ENCODE results near the gene C3orf20.
A peak's percentile ranks its signal among the peaks of the same experiment; 100 is the strongest.

The C3orf20 gene

DNA sequence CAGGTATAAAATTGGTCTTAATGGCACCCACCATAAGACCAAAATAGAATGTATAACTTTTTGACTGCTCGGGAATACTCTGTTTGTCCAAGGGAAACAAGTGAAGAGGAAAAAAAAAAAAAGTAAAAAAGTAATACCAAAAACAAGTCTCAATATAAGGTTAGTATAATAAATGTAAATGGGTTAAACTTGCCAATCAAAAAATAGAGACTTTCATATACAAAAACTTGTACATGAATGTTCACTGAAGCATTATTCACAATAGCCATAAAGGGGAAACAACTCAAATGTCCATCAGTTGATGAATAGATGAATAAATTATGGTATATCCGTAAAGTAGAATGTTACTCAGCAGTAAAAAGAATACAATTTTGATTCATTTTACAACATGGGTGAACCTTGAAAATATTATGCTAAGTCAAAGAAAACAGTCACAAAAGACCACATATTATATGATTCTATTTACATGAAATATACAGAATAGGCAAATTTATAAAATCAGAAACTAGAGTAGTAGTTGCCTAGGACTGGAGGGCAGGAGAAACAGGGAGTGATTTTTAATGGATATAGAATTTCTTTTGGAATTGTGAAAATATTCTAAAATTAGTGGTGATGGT, 104.2 kb downstream of the C3orf20 start:
- DNase-seq, result no peak

DNA sequence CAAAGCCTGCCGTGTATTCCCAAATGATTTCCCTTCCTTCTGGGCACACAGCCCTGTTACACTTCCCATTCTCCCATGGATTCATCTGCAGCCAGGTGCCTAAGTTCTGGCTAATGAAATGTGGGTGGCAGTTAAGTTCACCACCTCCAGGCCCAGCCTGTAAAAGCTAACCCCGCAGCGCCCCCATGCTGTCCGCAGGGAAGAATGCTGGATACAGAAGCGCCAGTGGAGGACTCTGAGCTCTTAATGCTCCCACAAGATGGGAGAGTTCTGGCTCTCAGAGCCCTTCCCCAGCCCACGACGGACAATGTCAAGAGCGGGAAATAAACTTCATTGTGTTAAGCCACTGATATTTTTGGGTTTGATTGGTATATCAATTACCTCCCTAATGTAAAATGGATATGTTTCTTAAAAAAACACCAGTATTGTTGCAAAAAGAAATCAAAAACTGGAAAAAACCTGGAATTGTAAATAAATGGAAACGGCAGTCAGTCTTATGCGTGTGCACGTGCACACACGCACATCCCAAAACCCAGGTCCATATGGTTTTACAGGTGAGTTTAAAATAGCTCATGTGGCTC, 106.1 kb downstream of the C3orf20 start:
- DNase-seq, result no peak

DNA sequence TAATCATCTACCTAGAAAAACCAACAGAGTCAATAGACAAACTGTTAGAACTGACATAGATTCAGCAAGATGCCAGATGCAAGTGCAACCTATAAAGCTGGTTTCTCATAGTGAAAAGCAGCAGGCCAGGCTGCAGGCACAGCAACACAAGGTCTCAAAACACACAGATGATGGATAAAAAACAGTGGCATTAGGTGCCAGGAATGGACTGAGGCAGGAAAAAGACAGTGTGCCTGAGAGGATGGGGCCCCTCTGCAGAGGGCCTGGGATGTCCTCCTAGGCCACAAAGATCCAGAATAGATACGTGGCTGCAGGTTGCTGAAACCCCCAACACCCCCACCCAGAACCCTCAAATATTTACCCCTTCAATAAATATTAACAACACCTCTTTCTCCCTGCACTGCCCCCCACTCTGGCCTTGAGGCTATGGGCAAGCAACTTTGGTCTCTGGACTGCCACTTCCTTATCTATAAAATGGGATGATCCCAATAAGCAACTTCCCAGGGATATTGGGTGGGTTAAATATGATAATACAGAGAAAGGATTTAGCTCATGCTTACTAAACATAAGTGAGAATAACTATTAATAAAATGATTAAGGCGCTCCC, 108.6 kb downstream of the C3orf20 start:
- DNase-seq, result no peak

DNA sequence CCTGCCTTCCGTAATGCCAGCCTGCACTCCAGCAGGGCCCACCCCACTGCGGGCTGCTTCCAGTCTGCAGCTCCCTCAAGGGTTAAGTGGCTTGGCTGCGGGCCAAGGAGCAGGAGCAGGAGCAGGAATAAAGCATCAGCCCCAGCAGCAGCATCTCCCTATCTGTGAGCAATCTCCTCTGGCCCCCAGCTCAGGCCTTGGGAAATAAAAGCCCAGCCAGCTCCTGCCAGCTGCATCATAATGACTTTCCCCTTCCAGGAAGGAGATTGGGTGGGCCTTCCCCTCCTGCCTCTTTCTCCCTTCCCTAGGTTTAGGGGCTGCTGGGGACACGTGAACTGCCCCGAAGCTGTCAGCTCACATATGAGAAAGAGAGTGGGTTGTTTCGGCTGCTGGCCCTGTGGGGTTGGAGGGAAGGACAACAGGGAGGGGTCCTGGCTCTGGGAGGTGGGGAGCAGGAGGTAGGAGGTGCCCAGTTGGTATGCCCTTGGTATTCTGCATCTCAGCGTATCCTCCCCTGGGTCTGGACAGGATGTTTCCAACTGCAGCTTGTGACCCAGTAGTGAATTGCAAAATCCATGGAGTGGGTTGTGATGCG, 109.2 kb downstream of the C3orf20 start:
- DNase-seq, result no peak

DNA sequence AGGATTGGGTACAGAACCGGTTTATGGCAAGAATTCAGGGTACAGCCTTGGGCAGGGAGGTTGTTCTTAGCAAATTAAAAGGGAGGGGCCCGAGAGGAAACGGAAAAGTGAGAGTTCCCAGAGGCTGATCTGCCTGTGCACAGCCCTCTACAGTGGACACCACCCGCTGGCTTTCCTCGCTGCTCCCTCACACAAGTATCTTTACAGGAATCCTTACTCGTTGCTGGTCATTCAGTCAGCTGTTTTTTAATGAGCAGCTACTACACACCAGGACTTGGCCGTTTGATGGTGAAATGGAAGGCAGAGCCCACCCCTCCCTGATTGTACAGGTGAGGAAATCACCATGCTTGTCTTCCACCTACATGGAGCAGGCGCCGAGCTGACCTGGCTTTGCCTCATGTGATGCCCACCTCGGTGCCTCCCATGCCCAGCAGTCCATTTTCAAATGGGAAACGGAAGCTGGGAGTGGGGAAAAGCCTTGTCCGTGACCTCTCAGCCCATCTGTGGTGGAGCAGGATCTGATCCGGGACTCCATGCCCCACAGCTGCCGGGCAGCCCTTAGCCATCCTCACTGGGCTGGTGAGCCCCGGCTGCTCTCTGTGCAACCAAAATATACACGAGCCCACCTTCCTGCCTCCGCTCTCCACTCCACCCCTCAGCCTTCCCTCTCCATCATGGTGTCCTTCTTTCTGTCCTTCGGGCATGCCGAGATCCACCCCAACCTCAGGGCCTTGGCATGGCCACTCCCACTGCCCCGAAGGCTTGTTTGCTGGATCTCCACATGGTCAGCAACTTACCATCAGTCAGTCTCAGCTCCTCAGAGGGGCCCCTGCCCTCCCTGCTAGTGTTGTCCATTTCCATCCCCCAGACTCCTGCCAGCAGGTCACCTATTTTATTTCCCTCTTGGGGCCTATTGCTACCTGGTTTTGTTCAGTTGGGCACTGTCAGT, 110.5 kb downstream of the C3orf20 start:
- no peak for DNase-seq

DNA sequence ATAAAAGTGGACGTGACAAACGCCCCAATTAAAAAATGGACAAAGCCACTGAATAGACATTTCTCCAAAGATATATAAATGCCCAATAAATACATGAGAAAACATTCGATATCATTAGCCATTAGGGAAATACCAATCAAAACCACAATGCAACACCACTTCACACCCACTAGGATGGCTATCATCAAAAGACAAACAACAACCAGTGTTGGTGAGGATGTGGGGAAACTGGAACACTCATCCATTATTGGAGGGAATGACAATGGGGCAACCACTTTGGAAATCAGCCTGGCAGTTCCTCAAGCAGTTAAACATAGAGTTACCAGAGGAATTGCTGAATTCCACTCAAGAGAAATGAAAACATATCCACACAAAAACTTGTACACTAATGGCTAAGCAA, 111.4 kb downstream of the C3orf20 start:
- DNase-seq, result no peak

DNA sequence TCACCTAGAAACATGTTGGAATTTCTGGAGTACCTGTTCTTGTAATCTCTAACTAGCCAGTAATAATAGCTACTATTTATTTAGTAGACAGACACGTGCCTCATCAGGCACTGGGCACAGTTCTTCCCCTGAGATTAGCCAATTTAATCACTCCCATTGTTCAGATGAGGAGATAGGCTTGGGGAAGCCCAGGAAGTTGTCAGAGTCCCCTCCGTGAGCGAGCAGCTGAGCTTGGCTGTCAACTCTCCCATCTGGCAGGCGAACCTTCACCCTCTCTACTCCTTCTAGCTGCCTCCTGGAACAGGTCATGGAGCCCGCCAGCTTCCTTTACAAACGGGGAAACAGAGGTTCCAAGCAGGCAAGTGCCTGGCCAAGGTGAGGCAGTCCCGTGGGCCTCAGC, 112.7 kb downstream of the C3orf20 start:
- DNase-seq, result no peak

DNA sequence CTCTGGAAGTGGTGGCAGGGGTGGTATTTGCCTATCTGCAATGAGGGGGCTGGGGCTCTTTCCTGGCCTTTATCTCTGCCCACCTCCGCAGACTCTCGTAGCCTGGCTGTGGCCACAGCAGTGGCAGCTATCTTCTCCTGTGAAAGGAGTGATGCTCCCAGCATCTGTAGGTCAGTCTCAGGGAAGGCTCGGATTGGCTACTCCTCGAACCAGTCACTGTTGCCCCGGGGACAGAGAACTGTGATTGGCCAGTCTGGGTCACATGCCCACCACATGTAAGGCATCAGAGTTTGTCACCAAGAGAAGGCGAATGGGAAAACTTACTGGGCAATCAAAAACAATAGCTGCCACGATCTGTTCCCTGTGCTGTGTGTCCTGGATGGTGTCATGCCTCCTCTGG, 113.7 kb downstream of the C3orf20 start:
- DNase-seq, result no peak

DNA sequence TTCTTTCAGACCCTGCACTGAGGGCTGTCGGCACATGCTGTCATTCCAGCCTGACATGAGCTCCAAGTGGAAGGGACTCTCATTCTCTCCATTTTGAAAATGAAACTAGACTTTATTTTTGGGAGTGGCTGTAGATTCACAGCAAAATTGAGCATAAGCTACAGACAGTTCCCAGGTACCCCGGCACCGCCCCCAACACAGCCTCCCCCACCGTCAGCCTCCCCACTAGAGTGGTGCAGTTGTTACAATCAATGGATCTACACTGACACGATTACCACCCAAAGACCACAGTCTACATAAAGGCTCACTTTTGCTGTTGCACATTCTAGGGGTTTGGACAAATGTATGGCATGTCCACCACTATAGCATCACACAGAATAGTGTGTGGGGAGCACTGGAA, 114.3 kb downstream of the C3orf20 start:
- no peak for DNase-seq

DNA sequence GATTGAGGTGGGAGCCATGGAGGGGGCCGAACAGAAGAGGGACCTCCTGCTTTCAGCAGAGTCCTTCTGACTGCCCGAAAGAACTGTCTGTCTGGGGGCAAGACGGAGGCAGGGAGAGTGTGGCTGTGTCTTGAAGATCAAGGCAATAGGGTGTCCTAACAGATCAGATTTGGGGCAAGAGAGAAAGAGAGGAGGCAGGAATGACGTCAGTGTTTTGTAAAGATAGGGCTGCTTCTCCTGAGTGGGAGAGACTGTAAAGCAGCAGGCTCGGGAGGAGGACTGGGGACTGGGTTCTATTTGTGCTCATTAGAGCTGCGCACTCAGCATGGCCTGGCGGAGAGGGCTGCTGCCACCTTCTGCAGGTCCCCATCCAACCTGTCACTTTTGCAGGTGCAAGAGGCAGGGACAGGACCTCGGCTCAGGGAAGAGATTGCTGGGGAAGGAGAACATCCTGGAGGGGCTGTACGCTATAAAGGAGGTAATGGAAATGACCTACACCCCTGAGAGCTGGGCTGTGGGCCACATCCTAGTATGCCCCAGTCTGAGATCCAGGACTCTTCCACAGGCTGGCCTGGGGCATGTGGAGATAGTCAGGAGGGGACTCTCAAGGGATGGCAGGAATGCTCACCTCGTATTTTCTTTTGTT, 114.8 kb downstream of the C3orf20 start:
- no peak for DNase-seq

DNA sequence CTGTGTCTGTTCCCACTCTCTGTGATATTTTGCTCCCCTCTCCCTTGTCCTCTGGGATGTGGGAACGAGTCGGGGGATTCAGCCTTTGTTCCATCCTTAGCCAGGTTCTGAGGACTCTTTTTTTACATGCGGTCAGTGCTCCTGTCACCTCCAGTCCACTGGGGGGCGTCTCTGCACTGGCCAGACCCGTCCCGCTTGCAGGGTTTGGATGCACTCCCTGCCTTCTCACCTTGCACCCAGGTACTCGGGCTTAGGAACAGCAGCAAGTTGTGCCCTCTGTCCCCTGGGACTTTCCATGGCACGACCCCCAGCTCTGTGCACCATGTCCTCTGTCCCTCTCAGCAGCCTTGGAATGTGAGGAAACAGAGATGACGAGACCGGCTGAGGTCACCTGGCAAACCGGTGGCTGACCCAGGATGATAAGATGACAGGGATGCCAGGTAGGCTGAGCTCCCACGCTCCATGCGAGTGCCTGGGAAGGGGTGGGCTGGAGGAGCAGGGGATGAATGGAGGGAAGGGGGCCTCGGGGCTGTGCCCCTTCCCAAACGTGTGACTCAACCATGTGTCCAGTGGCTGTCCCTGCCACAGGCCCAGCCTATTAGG, 116.5 kb downstream of the C3orf20 start:
- peak; percentile 32 for DNase-seq

DNA sequence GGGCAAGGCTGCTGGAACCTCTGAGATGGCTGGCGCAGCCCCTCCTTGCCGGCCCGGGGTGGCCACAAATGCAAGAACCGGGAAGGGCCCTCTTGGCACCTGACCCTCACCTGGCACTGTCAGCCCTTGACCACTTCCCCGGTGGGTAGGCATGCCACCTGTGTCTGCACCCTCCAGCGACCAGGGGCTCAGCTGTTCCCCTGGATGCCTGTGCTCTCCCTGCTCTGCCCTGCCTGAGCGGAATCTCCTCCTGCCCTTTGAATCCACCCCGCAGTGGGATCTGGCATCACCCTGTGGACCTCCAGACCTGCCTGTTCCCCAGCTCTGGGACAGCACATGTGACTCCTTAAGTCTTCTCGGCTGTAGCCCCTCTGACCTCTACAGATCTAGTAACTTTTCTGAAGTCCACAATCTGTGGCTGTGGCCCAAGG, 117.8 kb downstream of the C3orf20 start:
- no peak for DNase-seq

DNA sequence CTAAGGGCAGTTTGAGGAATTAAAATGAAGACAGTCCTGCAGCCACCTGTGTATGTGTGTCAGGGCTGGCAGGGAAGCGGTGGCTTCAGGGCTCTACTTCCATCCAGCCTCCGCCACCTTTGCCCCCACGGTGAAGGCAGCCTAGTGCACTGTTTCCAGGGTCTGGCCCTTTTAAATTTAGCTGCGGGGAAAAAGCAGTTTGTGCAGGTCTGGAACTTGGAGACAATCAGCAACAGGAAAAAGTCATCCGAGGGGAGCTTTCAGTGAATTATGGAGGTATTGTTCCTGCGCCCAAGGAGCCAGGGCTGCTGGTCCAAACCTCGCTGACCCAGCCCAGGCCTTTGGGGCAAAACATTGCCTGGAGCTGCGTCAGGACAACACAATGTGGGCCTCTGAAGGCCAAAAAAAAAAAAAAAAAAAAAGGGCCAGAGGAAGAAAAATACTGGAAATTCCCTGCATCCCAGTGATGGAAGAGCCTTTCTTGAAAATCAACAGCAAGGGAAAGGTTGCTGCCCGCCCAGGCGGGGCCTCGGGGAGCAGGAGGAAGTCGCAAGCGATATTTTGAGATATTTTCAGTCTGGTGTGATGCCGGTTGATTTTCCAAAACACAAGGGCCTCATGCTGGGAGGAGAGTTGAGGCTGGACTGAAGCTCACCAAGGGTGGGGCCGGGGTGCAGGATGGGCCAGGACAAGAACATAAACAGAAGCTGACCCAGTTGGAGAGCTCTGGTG, 118.4 kb downstream of the C3orf20 start:
- no peak for DNase-seq

DNA sequence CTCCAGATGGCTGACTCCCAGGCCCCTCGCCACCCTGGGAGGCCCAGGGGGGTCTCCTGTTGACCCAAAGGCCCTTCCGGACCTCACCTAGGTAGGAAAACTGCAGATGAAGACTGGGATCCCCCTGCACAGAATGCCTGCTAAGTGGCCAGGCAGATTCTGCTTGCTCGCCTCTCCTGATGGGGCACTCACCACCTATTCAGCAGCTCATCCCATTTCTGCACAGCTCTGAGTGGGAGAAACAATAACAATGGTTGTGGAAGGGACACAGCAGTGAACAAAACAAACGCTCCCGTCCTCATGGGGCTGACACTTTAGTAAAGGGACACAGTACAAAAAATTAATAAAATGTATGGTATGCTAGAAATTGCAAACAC, 118.9 kb downstream of the C3orf20 start:
- no peak for DNase-seq

DNA sequence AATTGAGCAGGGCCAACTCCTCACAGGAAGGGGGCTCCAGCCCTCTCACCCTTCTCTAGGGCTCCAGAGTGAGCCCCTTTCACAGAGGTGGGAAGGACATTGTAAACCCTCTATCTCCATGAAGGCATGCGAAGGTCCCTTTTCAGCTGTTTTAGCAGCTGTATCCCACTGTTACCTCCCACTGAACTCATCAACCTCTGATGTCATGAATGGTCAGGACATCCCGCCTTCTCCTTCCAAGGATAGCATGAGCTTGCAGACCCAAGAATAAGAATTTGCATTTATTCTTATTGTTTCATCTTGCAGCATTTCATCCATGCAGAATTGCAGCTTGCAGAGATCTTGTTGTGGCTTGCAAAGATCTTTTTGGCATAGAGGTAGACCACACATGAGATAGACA, 119.5 kb downstream of the C3orf20 start:
- no peak for DNase-seq

DNA sequence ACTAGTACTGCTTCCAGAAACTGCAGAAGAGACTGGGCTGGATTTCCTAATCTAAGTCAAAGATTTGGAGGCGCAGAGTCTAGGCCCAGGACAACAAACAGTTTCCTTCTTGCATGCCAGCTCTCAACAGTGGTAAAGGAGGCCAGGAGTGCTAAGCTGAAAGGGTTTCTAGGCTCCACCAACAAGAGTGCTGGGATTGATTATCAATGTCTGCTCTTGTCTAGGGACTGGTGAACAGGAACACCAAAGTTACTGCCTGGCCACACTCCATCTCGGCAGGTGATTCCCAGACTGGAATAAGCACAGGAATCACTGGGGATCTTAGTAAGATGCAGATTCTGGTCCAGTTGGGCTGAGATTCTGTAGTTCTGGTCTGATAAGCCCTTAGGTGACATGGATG, 121.1 kb downstream of the C3orf20 start:
- DNase-seq, result no peak

DNA sequence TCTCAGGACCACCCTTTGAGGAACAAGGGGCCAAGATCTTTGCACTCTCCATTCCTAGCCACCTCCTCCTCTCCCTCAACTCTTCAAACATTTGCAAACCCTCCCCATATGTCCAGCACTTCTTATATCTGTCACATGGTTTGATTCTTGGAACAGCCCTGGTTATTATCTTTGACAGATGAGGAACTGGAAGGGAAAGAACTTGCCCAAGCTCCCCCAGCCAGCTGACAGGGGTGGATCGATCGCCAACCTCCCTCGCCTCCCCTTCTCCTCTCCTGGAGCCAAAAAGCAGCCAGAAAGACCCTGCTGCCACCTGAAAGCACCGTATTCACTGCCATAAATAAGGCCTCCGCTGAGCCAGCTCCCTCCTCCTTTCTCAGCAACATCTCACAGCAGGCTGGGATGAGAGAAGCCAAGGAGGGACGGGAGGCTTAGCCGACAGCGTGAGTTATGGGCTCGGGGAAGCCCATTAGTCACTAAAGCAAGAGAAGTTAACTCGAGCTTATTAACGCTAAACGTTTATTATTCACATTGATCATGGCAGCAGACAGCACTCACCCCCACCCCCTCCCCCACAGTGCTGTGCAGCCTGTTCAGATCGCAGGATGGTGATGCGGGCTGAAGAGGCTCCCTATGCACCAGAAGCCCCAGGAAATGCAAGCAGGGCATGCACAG, 121.6 kb downstream of the C3orf20 start:
- DNase-seq, result no peak

DNA sequence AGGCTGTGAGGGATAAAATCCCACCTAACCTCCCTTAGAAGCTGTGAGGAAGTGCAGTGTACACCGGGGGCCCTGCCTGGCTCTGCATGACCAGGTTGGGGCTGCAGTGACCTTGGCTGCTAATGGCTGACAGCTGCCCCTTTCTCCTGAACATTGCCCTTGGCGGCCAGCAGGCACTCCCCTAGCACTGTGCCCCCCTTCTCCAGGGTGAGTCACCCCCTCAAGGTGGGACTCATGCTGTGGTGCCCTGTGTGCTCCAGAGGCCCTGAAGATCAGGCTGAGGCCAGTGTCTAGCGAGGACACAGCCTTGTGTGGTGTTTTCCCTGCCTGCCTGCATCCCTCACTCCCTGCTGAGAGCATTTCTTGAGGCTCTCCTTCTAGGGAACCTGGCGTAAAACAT, 122.8 kb downstream of the C3orf20 start:
- no peak for DNase-seq

DNA sequence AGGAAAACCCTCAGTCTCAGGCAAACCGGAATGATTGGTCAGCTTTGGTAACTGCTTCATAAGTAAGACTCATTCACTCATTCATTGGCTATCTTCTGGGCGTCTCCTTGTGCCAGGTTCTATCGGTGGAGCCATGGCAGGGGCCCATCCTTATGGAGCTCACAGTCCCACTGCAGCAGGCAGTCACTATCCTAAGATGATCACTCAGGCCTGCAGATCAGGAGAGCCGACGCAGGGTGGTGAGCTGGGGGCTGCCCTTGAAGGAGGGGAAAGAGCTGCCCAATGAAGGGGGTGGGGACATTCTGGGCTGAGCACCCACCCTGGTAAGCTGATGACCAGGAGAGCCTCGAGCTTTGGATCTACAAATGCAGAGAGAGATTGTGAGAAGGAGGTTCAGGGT, 123.3 kb downstream of the C3orf20 start:
- DNase-seq, result no peak

DNA sequence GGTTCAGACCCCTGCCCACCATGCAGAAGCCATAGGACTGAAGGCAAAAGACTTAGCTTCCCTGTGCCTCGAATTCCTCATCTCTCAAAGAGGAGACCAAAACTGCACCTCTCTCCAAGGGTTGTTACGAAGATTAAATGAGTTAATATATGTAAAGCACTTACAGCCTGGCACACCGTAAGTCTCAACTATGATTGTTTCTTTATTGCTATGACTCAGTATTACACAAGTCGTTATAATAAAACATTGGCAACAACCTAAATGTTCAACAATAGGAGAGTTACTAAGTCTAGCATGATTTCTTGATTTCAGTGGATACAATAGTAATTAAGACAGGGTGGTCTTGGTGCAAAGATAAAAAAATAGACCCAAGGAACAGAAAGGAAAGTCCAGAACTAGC, 124.2 kb downstream of the C3orf20 start:
- no peak for DNase-seq

DNA sequence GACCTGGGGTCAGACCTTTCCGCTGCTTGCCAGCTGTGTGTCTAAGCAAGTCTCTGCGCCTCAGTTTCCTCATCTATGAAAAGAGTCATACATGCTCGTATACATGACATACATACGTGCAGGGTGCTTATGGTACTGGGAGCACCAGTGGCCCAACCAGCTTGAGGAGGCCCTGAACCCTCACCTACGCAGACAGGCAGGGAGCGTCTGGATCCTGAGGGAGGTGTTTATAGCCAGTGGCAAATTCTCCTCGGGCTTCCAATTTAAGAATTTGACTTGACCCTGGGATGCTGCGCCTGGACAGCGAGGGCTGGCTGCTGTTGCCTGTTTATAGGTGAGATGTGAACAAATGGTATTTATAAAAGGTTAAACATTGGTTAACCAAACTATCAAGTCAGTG, 126.1 kb downstream of the C3orf20 start:
- no peak for DNase-seq

Measured in T-helper 9 cell (primary cell).